ENCODE data around the gene HESX1. TPM values are rescaled to one million over a fixed set of nuclear protein-coding genes. Genes with fewer than 3 reads are reported as not detected.

The HESX1 gene
- total and polyA plus RNA-seq, 4 donors, result 0.76 to 2.9 (median 1.4) TPM

- WGBS, 2 donors, result 98% methylated on average over 2 of the region's 2 CpGs
- no peaks in the 10 kb centered on the region for H3K27me3 ChIP-seq (ENCODE audit: control insufficient read depth in 3 of 3, insufficient read depth in 3 of 3, low read length in 2 of 3)
- H3K9me3 ChIP-seq (ENCODE audit: control insufficient read depth in 4 of 4, insufficient read depth in 3 of 4, low read length in 3 of 4), result no peaks in the 10 kb centered on the region
- H3K36me3 ChIP-seq (ENCODE audit: control insufficient read depth in 4 of 4, insufficient read depth in 4 of 4, low read length in 4 of 4), result peaks cover 2 to 12% (median 6%) of the 10 kb centered on the region in 4 donors
- no peak for TF ChIP-seq CTCF (IDR thresholded peaks at IDR 0.05; ENCODE audit: control extremely low read depth, extremely low read depth)
- no peak overlapping the region for H3K9ac ChIP-seq (ENCODE audit: insufficient read depth in 1 of 2, low read length in 2 of 2)
- no peak overlapping the region for H3K27ac ChIP-seq (ENCODE audit: low read depth in 1 of 2, low read length in 1 of 2)
- ATAC-seq (ENCODE audit: insufficient read depth, low FRiP score) (no peak), DNase-seq (no peak)
- no peak overlapping the region for H3K4me3 ChIP-seq
- peaks cover 0 to 15% (median 9%) of the 10 kb centered on the region in 5 donors for H3K4me1 ChIP-seq (ENCODE audit: control insufficient read depth in 5 of 5, insufficient read depth in 5 of 5, low read length in 5 of 5)
Observed at GRCh38 chr3:57233799-57234198, 34.0 kb upstream of the HESX1 start.

- H3K4me3 ChIP-seq, result no peak overlapping the region
- DNase-seq (no peak), ATAC-seq (ENCODE audit: insufficient read depth, low FRiP score) (no peak)
- WGBS, 2 donors, result 77 to 79% methylated on average over 2 of the region's 2 CpGs
- H3K27ac ChIP-seq (ENCODE audit: low read depth in 1 of 2, low read length in 1 of 2), result peak overlapping the region in 1 of 2 donors; percentile 1
- H3K36me3 ChIP-seq (ENCODE audit: control insufficient read depth in 4 of 4, insufficient read depth in 4 of 4, low read length in 4 of 4), result no peaks in the 10 kb centered on the region
- H3K9me3 ChIP-seq (ENCODE audit: control insufficient read depth in 4 of 4, insufficient read depth in 3 of 4, low read length in 3 of 4), result no peaks in the 10 kb centered on the region
- H3K4me1 ChIP-seq (ENCODE audit: control insufficient read depth in 5 of 5, insufficient read depth in 5 of 5, low read length in 5 of 5), result peaks cover 0 to 31% (median 12%) of the 10 kb centered on the region in 5 donors
- H3K27me3 ChIP-seq (ENCODE audit: control insufficient read depth in 3 of 3, insufficient read depth in 3 of 3, low read length in 2 of 3), result no peaks in the 10 kb centered on the region
- H3K9ac ChIP-seq (ENCODE audit: insufficient read depth in 1 of 2, low read length in 2 of 2), result no peak overlapping the region
- no peak for TF ChIP-seq CTCF (IDR thresholded peaks at IDR 0.05; ENCODE audit: control extremely low read depth, extremely low read depth)
Observed at GRCh38 chr3:57230006-57230405, 30.2 kb upstream of the HESX1 start.

- Histone ChIP-seq H3K27ac (ENCODE audit: low read depth in 1 of 2, low read length in 1 of 2) (peak overlapping the region; percentile 96 to 97), H3K4me1 (ENCODE audit: control insufficient read depth in 5 of 5, insufficient read depth in 5 of 5, low read length in 5 of 5) (peaks cover 0 to 31% (median 7%) of the 10 kb centered on the region in 5 donors), H3K36me3 (ENCODE audit: control insufficient read depth in 4 of 4, insufficient read depth in 4 of 4, low read length in 4 of 4) (no peaks in the 10 kb centered on the region), H3K27me3 (ENCODE audit: control insufficient read depth in 3 of 3, insufficient read depth in 3 of 3, low read length in 2 of 3) (no peaks in the 10 kb centered on the region), H3K4me3 (peak overlapping the region; percentile 96), H3K9ac (ENCODE audit: insufficient read depth in 1 of 2, low read length in 2 of 2) (peak overlapping the region; percentile 21 to 57), H3K9me3 (ENCODE audit: control insufficient read depth in 4 of 4, insufficient read depth in 3 of 4, low read length in 3 of 4) (no peaks in the 10 kb centered on the region)
- no peak for TF ChIP-seq CTCF (IDR thresholded peaks at IDR 0.05; ENCODE audit: control extremely low read depth, extremely low read depth)
- WGBS, 2 donors, result 0% methylated on average over 67 to 70 of the region's 70 CpGs
- DNase-seq (peak; percentile 60 to 87 (median 81)), ATAC-seq (ENCODE audit: insufficient read depth, low FRiP score) (peak; percentile 69)
Observed at GRCh38 chr3:57227930-57228751, 28.4 kb upstream of the HESX1 start.
